GM13976 (cell line): ENCODE results near the gene UBE2E1.

ENCODE experiments used
- DNase-seq: peaks from one replicate; pipeline ENCODE4 v3.0.0; 2012; ENCODE audit warnings: low spot score
- in situ Hi-C: fragments of 300-500 bp; cut with MboI; formaldehyde crosslinking; loops from one replicate; pipeline ENCODE4 v1.12.0; 2022; ENCODE audit warnings: low sequenced_read_pairs, mixed read lengths, inconsistent platforms; ENCODE audit not compliant: unreplicated experiment
- TF ChIP-seq, protein P1 (sequence below): IDR thresholded peaks from 2 replicates; pipeline ENCODE4 v1.5.1; 2012; ENCODE audit warnings: borderline replicate concordance, mild to moderate bottlenecking; ENCODE audit not compliant: insufficient read depth; ENCODE audit errors: extremely low read depth, missing control alignments, control extremely low read depth

UBE2E1 gene

DNA sequence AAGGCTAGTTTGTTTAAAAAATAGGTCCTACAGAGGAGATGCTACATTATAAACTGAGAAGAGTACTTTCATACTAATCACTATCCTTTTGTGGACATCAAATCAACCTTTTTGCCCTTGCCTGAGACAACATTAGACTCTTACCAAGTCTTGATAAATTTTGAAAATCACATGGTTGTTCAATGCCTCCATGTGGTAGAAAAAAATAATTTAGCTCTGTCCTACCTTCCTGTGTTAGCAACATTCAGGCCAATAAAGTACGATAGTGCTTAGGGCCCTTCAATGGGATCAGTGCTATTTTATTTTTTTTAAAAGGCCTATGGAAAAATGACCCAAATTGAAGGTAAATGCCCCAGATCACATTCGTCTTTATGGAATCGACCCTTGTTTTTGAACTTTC is 5.0 kb upstream of the UBE2E1 start:
- peak; percentile 21 for DNase-seq
- in situ Hi-C loops: no loop called here
- TF ChIP-seq, protein P1, sequence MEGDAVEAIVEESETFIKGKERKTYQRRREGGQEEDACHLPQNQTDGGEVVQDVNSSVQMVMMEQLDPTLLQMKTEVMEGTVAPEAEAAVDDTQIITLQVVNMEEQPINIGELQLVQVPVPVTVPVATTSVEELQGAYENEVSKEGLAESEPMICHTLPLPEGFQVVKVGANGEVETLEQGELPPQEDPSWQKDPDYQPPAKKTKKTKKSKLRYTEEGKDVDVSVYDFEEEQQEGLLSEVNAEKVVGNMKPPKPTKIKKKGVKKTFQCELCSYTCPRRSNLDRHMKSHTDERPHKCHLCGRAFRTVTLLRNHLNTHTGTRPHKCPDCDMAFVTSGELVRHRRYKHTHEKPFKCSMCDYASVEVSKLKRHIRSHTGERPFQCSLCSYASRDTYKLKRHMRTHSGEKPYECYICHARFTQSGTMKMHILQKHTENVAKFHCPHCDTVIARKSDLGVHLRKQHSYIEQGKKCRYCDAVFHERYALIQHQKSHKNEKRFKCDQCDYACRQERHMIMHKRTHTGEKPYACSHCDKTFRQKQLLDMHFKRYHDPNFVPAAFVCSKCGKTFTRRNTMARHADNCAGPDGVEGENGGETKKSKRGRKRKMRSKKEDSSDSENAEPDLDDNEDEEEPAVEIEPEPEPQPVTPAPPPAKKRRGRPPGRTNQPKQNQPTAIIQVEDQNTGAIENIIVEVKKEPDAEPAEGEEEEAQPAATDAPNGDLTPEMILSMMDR: no peak

DNA sequence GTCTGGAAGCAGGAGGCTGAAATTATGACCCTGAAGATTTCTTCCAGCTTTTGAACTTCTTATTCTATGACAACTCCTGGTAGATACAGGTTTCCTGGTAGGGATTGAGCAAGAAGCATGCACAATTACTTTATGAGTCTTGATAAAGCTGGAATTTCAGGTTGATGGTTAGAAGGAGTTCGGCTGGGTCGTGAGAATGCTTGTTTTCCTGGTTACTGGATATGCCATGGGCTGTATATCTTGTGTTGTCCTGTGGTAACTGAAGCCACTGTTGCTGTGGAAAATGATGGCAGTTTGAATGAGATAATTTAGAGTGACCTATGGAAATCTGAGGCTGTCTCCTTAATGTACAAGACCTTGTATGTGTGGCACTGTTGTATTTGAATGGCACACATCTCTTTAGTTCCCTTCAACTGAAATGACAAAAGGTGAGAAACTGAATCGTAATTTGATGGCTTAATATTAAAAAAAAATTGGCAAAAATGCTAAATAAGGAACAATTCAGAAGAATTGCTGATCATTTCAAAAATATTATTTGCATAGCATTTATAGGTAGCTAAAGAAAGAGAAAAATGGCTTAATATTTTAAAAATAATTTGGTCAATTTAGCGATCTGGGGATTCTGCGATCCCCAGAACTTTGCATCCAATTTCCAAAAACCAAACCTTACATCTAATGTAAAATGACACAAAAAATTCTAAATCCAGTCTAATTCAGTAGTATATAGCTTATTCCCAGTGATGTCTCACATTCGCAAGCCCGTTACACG is 1.1 kb upstream of the UBE2E1 start:
- no peak for DNase-seq
- in situ Hi-C loops: no loop called here
- TF ChIP-seq, protein P1: no peak

DNA sequence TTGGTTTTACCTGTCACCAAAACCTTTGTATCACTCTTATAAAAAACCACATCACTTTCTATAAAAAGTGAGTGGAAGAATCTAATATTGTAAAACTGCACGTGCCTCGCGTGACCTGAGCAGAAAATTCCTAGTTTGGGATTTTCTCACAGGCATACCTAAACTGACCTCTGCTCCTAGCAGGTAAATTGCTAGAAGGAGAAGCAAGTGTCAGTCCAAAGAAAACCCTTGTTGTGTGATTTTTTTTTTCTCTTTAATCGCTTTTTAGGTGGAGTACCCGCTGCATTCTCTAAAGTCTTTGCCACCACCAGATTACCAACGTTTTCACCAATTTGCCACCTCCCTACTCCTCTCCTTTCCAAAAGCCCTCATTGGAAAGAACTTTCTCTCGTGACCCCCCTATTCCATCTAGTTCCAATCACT is 534 bp upstream of the UBE2E1 start:
- no peak for DNase-seq
- in situ Hi-C loops: no loop called here
- TF ChIP-seq, protein P1: no peak

DNA sequence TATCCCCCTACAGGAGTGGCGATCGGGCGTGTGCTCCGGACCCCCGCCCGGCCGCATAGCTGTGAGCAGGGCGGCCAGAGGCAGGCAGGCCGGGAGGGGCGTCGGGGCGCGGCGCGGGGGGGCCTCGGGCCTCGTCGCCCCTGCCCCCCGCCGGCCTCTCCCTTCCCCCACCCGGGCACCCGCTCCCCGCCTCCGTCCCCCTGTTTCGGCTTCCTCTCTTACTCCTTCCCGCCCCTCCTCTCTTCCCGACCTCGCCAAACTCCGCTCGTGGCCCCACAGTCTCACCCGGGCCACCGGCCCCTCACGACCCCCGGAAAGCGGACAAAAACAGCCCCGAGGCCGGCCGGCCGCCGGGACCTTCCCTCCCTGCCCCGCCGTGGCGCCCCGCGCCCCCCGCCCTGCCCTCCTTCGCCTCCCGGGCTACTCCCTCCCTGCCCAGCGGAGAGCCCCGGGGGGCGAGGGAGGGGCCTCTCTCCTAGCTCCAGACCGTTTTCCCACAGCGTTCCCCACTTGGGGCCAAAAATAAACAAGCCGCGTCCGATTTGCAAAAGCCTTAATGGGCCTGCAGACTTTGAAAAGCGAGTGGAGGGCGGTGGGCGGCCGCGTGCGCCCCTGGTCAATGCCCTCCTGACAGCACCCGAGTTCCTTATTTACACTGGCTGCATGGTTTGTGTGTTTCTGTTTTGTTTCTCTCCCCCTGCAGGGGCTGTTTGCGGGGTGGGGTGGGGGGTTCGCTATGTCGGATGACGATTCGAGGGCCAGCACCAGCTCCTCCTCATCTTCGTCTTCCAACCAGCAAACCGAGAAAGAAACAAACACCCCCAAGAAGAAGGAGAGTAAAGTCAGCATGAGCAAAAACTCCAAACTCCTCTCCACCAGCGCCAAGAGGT is 1.0 kb downstream of the UBE2E1 start:
- TF ChIP-seq, protein P1: no peak
- peak; percentile 57 for DNase-seq
- in situ Hi-C loops: no loop called here

DNA sequence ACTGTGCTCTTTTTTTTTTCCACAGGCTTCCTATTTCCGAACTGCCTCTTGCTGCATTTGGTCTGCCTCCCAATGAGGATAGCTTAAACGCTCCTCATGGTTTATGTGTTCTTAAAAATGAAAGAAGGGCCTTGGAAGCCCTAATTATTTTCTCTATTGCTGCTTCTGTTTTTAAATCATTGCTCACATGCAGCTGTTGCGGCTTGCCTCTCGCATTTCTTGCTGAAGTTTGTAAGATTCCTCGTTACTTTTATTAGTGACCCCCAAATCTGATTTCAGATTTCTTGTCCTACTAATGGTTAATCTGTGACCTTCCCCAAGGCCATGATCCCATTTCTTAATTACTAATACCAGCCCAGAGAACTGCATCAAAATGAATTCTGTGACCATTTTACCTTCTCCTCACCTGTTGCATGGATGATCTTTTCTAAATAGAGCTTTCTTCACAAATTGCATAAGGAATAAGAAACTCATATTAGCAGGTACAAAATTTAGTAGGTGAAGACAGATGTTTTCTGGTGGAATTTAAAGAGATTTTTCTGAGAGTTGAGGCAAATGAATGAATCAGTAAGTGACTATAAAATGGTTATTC is 1.8 kb downstream of the UBE2E1 start:
- TF ChIP-seq, protein P1: no peak
- in situ Hi-C loops: no loop called here
- DNase-seq: no peak

DNA sequence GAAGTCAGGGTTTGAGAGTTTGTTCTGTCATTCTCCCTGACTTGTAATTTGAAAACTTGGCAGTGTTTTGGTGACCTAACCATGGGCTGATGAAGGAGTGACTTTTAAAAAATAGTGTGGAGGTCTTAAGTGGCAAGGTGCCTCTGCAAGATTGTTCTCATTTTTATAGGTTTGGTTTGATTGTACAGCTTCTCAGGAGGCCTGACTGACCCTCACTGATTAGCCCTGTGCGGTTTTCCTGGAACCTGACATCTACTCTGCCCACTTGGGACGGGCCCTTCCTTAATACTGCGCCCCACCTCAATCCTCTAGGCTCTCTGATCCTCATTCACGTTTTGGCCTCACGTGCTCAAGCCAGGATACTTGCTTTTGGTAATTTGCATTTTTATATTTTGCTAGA is 2.8 kb downstream of the UBE2E1 start:
- no peak for DNase-seq
- in situ Hi-C loops: no loop called here

More for the DNA sequence above, 2.8 kb downstream of the UBE2E1 start:
- TF ChIP-seq, protein P1: no peak
